ENCODE data around the gene TMSB4X.
"Not testable (repeated sequence)": the region's sequence is repeated elsewhere in the genome, so short reads cannot be mapped to it uniquely, and the experiment has no call there.

TMSB4X gene

DNA sequence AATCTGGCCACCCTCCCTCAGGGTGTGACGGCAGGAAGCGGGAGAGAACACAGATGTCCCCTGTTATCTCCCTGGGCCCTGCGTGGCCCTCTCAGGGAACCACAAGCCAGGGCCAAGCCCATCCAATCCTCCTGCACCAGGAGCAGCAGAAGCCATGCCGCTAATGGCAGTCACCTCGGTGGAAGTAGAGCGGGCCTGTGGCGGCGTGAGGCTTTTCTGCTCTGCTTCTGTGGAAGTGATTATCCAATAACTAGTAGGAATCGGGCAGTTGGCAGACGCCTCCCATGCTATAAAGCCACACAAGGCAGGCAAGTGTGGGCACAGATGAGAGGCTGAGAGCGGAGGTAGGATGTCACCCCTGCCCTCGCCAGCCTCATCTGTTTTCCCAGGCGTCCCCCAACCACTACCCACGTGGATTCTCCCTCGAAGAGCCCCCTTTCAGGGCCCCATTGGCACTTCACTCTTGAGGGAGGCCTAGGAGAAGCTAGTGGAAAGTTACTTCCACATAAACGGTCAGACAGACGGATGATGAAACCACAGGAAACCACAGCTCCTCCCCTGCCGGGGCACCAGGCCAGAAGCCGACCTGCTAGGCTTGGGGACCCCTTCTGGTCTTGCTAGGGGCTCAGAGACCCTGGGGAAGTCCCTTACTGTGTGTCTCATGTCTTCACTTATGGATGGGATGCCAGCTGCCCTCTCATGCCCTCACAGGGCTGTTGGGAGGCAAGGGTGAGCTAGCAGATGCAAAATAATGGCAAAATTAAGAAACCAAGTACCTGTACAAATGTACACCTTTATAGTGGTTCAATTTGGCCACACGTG is 18.8 kb upstream of the TMSB4X start:
- DNase-seq, result peak; percentile 88

DNA sequence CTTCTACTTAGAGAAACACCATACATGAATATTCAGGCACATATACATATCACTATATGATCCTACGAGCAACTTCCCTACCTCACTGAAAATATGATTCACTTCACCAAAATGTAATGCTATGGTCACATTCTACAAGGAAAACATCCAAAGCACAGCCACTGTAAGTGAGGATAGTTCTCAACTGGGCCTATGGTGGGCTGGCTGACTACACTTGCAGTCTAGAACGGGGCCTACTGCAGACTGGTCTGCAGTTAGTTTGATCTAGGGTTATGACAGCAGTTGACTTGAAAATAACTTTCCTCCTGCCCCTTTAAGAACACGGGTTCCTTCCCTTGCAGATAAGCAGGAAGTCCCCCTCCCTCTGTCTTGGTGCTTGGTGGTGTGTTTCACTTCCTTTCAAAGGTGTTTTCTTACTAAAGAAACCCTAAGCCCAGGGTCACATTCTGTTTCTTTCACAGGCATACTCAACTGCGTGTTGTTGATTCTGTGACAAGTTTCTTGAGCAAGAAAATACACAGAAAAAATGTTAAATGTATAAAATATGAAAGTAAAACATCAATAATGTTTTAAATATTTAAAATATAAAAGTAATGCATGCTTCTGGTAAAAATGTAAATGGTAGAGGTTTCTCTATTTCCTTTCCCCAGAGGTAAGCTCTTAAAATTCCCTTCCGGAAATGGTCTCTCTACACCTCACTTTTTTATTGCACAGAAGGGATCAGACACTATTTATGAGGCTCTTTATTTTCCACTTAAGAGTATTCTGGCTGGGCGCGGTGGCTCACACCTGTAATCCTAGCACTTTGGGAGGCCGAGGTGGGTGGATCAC is 18.0 kb upstream of the TMSB4X start:
- DNase-seq, result peak; percentile 88

DNA sequence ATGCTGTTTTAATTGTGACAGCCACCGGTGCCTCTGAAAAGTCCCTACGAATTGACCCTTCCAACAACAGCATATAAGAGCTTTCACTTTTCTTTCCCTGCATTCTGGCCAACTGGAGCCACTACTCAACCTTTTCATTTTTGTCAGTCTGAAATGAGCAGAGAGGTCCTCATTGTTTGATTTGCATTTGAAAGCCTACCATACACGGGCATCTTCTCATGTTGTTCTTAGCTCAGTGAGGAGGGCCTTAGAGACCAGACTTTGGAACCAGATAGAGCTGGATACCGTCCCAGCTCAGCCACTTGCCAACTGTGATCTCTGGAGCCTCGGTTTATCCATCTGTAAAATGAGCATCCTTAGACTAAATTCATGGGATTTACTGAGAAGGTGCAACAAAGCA is 16.9 kb upstream of the TMSB4X start:
- DNase-seq, result no peak

DNA sequence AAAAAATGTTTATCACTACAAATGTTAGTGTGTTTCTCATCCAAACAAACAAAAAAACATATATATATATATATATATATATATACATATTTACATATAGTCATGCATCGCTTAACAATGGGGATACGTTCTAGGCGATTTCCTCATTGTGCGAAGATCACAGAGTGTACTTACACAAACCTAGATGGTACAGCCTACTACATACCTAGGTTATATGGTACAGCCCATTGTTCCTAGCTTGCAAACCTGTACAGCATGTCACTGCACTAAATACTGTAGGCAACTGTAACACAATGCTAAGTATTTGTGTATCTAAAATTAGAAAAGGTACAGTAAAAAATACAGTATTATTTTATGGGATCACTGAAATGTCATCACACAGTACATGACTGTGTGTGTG is 16.4 kb upstream of the TMSB4X start:
- no peak for DNase-seq

DNA sequence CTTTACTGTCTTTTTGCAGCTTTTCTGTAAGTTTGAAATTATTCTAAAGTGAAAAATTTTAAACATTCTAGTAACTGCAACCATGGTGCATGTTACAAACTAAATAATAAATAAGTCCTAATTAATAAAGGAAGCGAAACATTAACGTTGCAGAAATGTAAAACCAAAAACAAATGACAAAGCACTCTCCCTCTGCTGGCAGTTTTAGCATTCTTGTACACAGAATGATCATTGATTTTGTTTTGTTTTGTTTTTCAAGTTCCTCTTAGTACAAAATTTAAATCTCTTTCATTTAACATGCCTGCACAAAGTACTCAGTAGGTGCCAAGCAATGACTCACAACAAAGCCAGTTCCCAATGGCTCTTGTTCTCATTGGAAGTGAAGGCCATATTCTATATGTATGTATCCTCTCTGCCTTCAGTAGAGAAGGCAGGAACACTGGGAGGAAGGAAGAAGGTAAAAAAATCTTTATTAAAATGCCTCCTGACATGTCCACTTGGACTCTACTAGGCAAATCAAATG is 13.7 kb upstream of the TMSB4X start:
- no peak for DNase-seq

DNA sequence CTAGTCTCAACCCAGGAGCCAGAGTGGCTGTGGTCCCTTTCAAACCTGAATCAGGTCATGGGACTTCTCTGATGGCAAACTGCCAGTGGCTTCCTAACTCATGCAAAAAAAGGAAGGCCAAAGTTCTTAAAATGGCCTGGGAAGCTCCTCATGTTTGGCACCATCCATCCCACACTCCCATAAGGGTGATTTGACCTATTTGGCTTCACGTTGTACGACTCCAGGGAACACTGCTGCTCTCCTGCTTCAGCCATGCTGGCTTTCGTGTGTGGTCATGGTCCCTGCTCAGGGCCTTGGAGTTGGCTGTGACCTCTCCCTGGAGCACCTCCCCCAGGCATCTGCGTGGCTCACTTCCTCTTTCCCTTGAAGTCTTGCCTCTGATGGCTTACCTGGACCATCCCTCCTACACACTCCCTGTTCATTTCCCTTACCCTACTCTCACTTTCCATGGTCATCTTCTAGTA is 12.8 kb upstream of the TMSB4X start:
- no peak for DNase-seq

DNA sequence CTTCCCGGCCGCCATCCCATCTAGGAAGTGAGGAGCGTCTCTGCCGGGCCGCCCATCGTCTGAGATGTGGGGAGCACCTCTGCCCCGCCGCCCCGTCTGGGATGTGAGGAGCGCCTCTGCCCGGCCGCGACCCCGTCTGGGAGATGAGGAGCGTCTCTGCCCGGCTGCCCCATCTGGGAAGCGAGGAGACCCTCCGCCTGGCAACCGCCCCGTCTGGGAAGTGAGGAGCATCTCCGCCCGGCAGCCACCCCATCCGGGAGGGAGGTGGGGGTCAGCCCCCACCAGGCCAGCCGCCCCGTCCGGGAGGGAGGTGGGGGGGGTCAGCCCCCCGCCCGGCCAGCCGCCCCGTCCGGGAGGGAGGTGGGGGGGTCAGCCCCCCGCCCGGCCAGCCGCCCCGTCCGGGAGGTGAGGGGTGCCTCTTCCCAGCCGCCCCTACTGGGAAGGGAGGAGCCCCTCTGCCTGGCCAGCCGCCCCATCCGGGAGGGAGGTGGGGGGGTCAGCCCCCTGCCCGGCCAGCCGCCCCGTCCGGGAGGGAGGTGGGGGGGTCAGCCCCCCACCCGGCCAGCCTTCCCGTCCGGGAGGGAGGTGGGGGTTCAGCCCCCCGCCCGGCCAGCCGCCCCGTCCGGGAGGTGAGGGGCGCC is 11.6 kb upstream of the TMSB4X start:
- not testable (repeated sequence) for DNase-seq

DNA sequence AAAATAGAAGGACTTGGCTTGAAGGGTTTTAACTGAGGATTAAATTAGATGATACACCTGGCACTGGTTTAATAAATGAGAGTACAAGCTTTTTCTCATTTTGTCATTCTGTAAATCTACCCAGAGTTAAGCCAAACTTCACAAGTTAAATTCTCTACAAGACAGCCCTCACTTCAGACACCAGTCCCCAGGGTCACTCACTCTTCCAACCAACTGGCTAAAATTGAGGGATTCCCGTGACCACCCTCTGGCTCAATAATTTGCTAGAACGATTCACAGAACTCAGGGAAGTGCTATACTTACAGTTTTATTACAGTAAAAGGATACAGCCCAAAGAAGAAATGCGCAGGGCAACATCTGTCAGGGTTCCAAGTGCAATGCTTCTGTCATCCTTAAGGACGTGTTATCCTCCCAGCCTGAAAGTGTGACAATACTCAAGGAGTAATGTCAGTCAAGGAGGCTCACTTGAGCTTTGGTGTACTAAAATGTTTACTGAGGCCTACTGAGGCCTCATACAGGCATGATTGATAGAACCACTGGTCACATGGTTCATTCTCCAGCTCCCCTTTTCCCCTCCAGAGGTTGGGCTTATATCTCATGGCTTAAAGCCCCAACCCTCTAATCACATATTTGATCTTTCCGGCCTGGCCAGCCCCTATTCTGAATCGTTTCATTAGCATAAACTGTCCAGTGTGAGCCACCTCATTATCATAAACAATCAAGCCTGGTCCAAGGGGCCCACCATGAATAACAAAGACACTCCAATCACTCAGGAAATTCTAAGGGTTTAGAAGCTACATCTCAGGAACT is 9.6 kb upstream of the TMSB4X start:
- no peak for DNase-seq

DNA sequence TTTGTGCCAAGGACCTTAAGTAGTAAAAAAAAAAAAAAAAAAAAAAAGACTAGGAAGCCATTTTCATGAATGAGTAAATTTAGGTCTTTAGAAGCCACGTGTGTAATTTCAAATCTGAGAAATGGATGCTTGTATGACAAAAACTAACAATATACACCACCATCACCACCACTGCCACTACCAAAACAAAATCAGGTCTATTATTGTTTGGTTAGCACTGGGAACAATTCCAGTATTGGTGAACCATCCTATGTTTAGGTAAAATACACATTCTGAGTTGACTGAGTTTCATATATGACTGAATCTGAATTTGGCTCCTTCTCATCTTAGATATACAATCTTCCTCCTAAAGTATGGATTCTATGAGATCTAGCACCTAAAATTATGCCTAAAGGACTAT is 8.8 kb upstream of the TMSB4X start:
- no peak for DNase-seq

DNA sequence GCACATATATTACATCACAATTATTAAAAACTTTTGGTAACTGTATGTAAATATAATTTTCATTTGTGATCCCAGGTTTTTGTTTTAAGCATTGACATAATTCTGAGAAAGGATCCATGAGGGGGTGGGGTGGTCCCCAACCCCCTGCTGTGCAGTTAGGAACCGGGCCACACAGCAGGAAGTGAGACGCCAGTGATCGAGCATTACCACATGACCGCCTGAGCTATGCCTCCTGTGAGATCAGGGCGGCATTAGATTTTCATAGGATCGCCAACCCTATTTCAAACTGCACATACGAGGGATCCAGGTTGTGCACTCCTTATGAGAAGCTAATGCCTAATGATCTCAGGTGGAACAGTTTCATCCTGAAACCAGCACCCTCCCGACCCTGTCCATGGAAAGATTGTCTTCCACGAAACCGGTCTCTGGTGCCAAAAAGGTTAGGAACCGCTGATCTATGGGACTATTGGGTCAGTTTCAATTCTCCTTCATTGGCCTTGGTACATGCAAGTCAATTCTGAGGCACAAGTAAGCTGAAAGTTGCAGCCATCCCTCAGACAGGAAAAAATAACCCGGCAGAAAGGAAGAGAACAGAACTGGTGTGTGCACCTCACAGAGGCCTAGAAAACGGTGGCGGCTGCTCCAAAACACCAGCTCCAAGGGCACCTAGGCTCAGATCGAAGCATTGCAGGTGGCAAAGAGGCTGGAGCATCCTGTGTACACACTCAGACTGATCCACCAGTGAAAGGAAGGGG is 7.0 kb upstream of the TMSB4X start:
- no peak for DNase-seq

DNA sequence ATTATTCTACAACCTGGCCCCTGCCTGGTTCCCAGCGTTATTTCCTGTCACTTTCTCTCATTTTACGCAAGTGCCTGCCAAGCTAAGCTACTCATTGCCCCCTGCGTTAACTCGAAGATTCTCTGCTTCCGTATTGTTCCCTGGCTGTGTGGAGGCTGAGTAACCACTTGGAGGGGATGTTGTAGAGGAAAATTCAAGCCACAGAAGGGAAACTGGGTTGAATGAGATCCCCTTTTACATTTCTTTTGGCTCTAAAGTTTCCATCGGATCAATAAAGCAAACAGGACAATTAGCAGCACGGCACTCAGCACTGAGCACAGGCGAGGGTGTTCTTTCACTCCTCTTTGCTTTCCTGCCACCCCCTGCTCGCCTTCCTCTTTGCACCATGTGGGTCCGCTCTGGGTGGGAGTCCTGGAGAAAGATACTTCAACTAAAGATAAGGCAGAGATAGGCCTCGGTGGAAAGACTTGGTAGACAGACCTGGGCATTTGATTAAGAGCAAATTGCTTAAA is 4.2 kb upstream of the TMSB4X start:
- DNase-seq, result peak; percentile 77

DNA sequence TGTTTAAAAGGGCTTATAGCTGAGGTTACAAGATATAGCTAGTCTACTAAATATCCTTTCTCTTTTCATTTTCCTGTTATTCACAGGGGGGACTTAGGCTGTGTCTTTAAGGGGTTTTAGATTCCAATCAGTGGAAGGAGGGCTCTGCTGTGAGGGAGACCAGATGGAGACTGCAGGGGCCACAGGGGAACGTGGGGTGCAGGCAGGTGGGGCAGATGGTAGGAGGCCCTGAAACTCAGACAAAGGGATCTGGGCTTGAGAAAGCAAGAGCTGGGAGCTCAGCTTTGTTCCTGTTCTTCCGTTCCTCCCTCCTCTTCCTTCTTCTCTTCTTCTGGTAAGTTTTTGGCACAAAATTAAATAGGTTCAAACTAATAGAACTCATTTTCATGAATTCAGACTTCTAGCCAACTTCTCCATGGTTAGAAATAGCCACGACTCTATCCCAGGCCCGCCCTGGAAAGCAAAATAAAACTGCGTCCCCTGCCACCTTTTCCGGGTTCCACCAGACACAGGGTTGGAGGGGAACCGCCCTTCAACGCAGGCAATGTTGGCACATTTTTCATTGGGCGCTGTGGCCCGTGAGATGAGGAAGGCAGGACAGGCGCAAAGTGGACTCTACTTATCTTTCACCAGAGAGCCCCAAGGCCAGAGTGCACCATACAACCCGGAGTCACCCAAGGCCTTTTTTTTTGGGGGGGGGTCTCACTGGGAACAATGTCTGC is 3.5 kb upstream of the TMSB4X start:
- DNase-seq, result no peak

DNA sequence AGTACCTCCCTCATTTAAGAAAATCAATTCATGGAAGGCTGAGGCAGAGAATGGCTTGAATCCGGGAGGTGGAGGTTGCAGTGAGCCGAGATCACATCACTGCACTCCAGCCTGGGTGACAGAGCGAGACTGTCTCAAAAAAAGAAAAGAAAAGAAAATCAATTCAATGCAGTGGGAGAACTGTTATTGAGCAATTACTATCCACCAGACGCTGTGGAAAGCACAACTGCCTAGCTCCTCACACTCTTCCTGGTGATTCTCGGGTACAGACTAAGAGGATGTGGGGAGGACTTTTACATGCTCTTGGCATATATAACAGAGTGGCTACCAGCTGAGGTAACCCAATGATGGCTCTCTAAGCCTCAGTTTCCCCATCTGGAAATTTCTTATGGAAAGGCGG is 2.7 kb upstream of the TMSB4X start:
- peak; percentile 27 for DNase-seq

DNA sequence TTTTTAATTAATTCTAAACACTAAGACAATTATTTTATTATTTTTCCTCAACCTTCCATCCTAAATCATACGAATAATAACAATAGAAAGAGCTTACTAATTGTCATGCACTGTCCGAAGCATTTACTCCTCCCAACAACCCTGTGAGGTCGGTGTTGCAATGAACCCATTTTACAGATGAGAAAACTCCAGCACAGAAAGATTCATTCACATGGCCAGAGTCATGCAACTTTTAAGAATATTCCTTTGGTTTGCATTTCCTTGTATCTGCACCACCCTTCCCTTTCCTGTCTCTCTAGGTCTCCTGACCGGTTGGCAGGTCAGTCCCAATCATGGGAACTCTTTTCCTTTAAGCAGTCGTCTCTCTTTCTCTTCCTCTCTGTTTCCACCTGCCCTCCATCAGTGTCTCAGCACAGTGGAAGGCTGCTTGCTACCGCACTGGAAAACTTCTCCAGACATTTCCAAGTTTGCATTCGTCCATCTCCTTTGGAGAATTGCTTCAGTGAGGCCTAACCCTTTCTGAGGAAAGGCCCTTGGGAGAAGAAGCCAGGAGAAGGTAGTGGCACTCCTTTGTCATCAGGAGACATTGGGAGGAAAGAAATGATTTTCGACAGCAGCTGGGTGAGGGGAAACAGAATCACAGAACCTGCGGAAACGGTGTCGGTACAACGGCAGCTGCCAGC is 1.9 kb upstream of the TMSB4X start:
- DNase-seq, result no peak

DNA sequence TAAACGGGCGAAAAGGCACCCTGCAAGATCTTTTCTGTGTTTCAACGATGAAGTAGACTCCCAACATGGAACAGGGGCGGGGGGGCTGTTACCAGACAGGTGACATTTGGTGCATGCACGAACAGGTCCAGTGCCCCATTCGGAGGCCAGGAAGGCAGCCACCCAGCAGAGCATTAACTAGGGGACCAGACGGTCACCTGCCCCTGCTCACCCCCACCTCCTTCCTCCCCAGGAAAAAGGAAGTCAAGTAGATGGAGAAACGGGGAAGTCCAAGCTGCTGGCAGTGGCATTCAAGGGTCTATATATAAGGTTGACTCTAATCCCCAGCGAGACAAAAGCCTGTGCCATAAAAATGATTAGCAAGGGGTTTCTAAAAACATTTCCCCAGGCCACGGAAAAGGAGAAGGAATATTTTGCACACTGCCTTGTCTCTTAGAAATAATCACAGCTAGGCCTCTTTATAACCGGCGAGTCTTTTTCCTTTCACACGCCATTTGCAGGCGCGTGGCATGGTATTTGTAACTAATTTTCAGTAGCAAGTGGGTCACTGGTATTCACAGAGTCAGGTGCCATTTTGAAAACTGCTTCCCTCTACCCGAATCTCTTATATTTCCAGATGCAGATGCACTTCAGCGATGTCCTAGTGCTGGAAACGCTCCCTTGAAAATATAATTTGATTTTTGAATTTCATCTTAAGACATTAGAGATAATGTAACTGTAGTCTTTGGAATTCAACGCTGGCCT is 1.2 kb upstream of the TMSB4X start:
- DNase-seq, result peak; percentile 30

DNA sequence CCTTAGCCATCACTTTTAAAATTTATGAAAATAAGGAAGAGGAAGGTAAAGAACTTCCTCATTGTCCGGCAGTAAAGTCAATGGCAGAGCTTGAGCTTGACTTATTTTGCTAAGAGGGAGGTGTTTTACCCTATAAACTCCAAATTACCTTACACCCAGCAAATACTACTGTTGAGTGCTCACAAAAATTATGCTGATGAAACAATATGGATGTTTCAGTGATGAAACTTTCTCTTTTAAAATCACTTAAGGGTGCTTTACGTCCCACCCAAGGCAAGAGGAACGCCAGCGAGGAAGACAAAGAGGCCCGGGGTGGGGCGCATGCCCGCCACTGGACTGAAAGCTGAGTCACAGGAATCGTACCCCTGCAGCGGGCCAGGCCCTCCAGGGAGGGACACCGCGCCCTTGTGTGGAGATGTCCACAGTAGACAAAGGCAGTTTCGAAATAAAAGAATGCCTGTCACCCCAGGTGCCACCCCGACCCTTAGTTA is 560 bp upstream of the TMSB4X start:
- peak; percentile 78 for DNase-seq

DNA sequence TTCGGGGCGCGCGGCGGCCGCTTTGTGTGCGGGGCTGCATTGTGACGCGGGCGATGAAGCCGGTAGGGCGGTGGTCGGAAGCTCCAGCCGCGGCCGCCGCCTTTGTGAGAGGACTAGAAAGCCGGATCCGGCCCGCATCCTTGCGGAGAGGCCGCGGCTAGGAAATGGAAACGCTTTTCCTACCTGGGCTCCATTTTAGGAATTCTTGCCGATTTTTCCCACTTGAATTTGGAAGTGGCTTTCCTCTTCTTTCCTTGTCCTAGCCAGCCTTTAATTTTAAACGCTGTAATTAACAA is 708 bp downstream of the TMSB4X start:
- no peak for DNase-seq

DNA sequence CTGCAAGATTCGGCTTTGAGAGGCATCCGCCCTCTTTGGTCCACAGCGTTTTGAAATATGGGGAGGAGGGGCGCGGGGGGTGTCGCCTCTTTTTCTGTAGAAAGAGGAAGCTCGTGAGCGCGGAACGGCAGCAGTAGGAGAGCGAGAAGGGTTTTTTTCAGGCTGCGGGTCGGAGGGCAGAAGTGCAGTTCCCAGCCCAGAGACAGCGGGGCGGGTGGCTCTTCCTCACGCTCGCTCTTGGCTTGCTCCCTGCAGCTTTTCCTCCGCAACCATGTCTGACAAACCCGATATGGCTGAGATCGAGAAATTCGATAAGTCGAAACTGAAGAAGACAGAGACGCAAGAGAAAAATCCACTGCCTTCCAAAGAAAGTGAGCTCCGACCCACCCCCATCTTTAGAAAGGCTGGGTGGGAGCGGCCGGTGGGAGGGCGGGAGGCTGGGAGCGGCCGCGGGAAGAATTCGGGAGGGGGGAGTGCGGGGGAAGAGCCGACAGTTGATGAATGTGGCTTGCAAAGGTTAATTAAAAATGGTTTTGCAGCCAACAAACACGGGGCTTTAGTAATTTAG is 1.2 kb downstream of the TMSB4X start:
- DNase-seq, result peak; percentile 62
